HG02852 (cell line): ENCODE data around the gene TMEM52B.
"Not testable (repeated sequence)": the region's sequence is repeated elsewhere in the genome, so short reads cannot be mapped to it uniquely, and the experiment has no call there.

ENCODE experiments used
- ATAC-seq: cut with Tn5 transposase; IDR thresholded peaks from one replicate; pipeline ENCODE4 v1.9.1; 2021; ENCODE audit warnings: mild to moderate bottlenecking, moderate library complexity; ENCODE audit not compliant: unreplicated experiment

TMEM52B gene

DNA sequence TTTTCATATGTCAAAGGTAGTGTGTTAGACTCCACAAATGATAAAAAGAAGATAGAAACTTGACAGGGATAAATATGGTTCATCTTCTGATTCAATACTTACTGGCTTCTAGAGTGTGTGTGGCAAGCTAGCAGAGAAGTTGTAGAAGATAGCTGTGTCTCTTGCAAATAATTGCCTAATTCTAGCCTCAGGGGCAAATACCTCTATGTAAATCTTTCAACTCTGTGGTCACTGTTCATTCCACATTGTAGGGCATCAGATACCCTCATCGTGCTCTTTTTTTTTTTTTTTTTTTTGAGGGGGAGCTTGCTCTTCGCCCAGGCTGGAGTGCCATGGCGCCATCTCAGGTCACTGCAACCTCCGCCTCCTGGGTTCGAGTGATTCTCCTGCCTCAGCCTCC is 8.6 kb upstream of the TMEM52B start:
- no peak for ATAC-seq

DNA sequence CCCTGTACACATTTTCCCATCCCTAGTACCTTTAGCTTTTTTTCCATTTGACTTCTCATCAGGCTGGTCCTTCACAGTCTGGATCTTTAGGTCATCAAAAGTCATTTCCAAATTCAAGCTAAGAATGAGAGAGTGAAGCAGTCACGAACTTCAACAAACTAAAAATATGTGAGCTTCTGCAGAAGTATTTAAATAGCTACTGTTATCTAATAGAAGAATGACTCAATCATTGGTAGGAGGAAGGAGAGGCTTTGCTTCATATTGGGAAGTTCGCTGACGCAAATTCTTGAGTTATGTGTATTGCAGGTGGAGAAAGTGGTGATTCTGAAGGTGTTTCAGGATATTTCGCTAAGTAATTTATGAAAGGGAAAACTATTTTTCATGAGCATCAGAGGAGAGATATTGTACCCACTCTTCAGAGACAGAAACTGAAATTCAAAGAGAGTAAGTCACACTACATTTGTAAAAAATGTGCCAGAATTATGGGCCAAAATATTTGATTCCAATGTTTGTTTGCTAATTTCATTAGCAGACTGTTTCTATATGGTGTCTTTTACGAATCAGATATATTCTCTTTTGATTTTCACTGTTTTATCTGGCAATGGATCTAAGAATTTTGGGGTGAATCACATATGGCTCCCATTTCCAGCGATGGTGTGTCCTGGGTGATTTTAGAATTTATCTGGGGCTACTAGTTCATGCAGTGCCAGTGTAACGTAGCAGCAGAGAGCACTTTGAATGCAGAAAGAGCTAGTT is 6.7 kb upstream of the TMEM52B start, which contains the start of gene OLR1:
Gene OLR1 (minus strand): TSS at position 160 of the 756 bp plus-strand sequence. CDS start 55 bp downstream, at position 105.
- no peak for ATAC-seq

DNA sequence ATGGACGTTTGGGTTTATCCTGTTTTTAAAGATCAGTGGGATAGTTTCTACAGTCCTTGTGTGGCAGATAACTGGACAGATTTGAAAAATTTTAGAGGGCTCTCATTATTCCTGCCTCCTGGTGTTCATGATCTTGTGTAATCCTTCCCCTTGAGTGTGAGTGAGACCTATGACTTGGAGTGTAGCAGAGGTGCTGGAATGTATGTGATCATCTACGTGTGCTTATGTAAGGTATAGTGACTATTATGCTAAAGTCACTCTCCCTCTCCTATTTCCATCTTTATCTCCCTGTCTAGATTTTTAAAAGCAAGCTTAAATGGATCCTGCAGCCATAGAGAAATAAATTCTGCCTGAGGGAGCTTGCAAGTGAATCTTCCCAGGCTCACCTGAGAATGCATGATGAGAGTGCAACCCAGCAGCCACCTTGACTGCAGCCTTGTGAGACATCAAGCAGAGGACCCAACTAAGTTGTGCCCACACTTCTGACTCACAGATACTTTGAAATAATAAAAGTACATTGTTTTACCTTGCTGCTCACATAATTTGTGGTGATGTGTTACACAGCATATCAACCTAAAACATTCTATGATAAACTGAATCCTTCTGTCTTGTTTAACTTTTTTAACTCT is 3.7 kb upstream of the TMEM52B start:
- no peak for ATAC-seq

DNA sequence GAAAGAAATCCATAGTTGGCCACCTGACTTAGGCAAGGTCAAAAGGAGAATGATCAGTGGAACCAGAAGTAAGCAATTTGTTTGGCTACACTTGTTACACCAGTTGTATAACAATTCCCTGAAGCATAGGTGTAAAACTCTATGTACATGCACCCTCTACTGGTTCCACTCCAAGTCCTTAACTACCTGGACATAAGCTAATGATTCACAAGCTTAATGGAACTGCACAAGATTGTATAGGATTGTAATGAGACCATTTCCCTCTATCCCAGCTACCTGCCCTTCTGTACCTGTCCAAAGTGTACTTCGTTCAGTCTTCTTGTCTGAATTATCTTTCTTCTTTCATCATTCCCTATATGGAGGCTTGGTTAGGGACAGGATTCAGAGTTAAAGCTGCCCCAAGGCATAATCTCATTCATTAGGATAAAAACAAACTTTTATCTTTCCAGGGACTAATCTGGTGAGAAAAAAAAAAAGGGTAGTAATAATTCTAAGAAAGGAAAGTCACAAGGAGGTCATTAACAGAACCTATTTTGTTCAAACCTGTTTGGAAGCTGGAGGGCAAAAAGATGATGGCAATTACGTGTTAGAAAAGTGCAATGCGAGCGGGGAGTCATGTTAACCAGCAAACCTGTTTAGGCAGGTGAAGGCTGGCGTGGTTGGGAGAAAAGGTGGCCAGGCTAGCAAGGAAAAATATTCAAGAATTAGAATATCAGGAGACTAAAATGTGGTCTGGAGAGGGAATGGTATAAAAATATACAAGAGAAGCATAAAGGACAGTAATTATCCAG is 2.8 kb upstream of the TMEM52B start:
- ATAC-seq = no peak

DNA sequence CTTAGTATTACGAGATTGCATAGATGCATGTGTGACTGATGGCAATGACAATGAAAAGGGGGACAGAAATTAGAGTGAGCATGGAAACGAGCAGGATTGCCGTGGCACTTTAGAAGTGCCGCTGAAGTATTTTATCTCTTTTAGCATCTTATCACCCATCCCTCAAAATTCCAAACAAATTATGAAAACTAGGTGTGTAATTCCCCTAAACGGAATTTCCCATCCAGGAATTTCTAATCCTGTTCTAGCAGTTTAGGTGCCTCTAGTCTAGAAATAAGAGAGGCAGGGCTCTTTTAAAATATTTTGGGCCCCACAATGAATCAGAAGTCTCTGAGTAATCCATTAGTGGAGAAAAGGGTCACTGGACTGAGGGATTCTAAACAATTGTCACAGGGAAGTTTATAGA is 947 bp downstream of the TMEM52B start:
- ATAC-seq = no peak

DNA sequence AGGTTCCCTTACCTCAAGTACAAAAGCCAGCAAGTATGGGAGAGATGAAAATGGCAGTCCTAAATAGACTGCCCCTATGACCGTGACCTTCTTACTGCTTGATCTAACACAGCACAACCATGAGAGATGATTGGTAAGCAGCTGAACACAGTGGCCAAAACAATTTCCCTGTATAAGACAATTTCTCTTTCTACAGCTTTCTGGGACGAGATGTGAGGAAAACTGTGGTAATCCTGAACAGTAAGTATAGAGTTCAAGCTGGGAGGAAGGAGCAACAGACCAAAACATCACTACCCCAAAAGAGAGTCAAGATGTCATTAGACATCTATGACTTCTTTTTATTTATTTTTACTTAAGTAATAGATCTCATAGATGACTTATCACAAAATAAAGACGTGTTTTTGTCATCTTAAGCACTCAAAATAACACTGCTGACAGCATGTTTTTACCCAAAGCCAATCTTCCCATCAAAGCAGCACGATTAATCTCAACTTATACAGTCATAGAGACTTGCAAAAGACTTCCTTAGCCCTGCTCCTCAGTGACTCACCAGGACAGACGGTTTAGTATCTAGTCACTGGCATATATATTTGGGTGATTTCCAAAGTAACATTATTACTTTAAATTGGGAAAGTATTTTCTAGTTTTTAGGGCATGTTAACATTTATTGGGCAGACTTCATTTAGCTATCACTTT is 3.7 kb downstream of the TMEM52B start:
- ATAC-seq = no peak

DNA sequence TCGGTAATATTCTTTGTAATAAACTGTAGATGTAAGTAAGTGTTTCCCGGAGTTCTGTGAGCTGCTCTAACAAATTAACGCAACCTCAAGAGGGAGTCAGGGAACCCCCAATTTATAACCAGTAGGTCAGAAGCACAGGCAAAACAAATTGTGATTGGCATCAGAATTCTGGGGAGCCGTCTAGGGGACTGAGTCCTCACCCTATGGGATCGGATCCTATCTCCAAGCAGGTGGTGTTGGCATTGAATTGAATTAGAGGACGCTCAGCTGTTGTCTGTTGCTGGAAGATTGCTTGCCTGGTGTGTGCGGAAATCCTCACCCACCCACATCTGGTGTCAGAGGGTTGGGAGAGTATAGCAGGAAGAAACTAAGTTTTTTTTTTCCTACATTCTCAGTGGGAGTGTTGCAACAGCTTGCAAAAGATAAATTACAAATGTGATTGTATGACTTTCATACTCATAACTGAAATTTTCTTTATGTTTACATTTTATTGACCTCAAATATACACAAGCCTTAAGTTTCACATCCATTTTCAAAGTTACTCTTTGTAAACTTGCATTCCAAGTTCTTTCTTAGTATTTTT is 5.5 kb downstream of the TMEM52B start:
- no peak for ATAC-seq

DNA sequence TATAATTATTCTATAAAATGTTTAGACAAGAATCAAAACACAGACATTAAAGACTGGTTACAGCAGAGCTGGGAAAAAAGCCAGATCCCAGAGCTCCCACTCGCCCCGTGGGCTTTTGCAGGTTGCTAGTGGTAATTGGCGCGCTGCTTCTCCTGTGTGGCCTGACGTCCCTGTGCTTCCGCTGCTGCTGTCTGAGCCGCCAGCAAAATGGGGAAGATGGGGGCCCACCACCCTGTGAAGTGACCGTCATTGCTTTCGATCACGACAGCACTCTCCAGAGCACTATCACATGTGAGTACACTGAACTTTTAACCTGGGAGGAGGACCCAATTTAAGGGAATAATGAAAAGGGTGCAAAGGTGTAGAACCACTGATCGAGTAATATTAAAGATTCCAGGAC is 7.5 kb downstream of the TMEM52B start:
- ATAC-seq = no peak

DNA sequence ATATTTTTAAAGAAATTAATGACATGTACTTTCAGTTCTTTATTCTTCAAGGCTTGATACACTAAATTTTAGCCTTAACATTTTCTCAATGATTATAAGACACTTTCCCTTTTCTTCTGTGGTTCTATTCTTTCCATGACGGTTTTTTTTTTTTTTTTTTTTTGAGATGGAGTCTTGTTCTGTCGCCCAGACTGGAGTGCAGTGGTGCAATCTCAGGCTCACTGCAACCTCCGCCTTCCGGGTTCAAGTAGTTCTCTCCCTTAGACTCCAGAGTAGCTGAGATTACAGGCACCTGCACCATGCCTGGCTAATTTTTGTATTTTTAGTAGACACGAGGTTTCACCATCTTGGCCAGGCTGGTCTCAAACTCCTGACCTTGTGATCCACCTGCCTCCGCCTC is 8.1 kb downstream of the TMEM52B start:
- ATAC-seq = not testable (repeated sequence)

DNA sequence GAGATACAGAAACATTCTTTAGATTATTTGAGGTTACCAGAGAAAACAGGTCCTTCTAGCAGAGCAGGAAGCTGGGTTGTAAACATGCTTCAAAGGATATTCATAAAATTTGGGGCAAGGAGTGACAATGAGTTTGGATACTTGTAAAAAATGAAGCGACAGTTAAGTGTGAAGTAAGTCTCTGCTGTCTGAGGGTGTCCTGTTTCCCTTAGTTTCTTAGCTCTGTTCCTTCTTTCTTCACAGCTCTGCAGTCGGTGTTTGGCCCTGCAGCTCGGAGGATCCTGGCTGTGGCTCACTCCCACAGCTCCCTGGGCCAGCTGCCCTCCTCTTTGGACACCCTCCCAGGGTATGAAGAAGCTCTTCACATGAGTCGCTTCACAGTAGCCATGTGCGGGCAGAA is 10.8 kb downstream of the TMEM52B start:
- no peak for ATAC-seq

DNA sequence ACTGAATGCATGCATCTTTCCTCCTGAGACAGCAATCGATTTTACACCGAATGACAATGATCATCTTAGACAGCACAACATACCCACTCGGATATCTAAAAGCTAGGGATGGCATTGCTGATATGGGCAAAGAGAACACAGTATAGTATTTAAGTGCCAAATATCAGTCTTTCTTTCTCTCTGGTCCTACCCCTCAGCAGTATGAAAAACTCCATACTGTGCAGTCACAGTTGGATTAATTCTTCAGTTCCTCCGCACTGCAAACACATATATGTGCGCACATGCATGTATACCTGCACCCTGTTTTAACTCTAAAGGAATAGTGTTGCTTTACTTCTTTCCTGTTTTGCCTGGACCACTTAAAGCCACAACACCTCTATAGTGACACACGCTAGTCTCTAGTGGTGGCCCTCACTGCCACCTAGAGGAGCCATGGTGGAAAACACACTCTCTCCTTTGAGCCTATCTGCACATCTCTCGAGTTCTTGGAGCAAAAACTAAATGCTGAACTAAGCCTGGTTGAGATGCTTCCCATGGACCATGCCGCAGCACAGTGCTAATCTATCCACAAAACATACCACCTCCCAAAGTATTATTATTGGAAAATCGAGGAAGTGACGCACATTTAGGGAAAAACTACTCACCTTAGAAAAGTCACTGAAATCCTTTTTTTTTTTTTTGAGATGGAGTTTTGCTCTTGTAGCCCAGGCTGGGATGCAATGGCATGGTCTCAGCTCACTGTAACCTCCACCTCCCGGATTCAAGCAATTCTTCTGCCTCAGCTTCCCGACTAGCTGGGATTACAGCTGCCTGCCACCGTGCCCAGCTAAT is 11.9 kb downstream of the TMEM52B start:
- ATAC-seq = peak; percentile 83

DNA sequence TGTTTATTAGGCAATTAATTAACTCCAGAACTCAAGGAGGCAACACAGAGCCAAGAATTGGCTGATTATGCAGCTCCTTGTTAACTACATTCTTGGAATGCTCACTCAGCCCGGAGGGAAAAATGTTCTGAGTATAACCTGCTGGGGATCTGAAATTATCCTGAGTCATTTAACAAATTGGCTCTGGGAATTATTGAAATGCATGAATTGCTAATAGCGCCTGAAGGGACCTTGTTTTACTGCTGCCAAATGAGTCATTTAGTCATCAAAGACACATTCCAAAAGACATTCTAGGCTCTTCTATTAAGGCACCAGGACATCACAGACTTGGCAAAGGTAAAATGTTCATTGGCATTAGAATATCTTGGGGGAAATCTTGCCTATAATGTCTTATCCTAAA is 13.0 kb downstream of the TMEM52B start:
- no peak for ATAC-seq

DNA sequence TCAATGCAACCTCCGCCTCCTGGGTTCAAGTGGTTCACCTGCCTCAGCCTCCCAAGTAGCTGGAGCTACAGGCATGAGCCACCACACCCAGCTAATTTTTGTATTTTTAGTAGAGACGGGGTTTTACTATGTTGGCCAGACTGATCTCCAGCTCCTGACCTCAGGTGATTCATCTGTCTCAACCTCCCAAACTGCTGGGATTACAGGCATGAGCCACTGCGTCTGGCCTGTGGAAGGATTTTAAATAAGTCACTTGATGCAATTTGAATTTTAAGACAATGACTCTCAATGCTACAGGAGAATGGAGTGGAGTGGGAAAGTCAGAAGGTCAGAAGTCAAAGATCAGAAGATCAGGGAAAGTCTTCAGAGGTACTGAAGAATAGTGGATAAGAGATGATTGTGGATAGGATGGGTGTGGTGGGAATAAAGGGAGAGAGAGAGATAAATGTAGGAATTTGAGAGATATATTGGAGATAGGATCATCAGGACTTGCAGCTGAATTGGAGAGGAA is 15.4 kb downstream of the TMEM52B start:
- ATAC-seq = no peak

DNA sequence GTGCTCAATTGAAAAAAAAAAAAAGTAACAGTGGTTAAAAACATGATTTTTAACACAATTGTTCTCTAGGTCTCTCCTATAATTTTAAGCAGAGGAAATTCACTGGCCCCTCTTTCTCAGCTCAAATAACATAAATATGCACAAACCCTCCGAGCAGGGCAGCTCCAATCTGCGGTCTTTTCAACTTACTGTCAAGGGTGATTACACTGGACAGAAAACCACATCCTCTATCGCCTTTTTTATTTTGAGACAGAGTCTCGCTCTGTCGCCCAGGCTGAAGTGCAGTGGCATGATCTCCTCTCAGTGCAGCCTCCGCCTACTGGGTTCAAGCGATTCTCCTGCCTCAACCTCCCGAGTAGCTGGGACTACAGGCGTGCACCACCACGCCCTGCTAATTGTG is 17.4 kb downstream of the TMEM52B start:
- ATAC-seq = peak; percentile 86

DNA sequence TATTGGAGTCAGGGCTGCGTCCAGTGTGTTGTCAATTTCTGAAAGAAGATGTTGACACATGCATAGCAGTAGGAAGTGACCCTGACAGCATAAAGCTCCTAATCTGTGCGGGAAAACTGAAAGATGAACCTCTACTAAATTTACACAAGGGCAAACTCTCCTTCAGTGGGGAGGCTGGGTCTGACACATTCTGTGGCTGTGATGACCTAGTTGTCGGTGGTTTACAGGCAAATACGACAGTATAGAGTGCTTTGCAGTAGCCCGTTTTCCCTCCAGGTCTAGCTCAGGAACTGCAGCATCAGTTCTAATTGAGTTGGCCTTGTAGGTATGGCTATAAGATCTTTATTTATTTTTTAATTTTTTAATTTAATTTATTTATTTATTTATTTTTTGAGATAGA is 19.0 kb downstream of the TMEM52B start:
- no peak for ATAC-seq

DNA sequence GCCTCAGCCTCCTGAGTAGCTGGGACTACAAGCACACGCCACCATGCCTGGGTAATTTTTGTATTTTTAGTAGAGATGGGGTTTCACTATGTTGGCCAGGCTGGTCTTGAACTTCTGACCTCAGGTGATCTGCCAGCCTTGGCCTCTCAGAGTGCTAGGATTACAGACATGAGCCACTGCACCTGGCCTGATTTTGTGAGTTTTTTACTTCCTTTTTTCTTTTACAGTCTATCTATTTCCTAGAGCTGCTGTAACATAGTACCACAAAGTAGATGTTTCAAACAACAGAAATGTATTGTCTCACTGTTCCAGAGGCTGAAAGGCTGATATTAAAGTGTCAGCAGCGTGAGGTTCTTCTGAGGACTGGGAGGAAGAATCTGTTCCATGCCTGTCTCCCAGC is 25.7 kb downstream of the TMEM52B start:
- ATAC-seq = not testable (repeated sequence)

DNA sequence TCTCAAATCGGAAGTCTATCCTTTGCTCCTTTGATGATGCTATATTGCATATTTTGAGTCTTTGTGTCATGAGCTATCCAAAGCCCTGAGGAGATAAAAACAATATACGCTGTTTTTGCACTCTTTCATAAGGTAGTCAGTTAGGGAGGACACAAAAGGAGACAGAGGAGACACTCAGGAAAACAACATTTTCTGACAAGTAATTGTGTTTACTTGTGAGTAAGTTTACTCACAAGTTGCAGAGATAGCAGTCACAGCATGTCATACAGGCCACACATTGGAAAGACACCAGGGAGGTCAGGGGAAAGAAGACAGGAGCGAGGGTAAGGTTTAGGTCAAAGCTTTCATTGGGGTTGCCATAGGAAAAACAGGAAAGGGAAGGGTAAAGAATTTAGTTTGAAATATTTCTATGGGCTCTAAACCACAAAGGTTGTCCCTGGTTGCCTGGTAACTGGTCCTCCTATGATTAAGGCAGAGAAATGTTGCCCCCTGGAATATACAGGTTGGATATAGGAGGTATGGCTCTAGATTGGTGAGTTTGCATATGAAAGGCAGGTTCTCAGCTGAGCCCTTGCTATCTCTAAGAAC is 26.5 kb downstream of the TMEM52B start:
- no peak for ATAC-seq

DNA sequence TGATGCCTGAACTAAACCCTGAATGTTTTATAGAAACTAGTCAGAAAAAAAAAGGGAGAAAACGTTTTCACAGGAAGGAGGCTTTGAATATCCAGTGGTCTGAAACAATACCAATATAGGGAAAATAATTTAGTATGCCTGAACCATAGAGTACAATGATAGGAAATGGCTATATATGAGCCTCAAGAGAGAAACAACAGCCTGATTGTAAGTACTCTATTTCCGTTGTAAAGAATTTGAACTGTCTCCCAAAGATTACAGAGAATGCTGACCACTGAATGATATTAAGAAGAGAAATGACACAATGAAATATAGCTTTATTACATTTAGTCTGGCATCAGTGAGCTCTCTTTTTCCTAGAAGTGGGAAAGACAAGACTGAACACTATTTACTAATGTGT is 28.3 kb downstream of the TMEM52B start:
- ATAC-seq = no peak

DNA sequence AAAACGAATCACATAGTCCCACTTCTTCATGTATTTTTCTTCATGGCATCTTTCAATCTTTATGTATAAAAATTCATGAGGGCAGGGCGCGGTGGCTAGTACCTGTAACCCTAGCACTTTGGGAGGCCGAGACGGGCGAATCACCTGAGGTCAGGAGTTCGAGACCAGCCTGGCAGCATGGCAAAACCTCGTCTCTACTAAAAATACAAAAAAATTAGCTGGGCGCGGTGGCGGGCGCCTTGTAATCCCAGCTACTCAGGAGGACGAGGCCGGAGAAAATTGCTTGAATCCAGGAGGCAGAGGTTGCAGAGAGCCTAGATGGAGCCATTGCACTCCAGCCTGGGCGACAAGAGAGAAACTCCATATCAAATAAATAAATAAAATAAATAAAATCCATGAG is 31.4 kb downstream of the TMEM52B start:
- no peak for ATAC-seq
